HG03432 (cell line): ENCODE measurements around the gene RNF213.
"Not testable (repeated sequence)": the region's sequence is repeated elsewhere in the genome, so short reads cannot be mapped to it uniquely, and the experiment has no call there.

Experiments
- ATAC-seq: cut with Tn5 transposase; IDR thresholded peaks from one replicate; pipeline ENCODE4 v1.9.1; 2021; ENCODE audit warnings: mild to moderate bottlenecking, moderate library complexity; ENCODE audit not compliant: unreplicated experiment

Gene RNF213

GRCh38 chr17:80291691-80292487, 31.2 kb downstream of the RNF213 start:
- no peak for ATAC-seq

GRCh38 chr17:80292521-80292971, 31.9 kb downstream of the RNF213 start:
- ATAC-seq: no peak

GRCh38 chr17:80294210-80294609, 33.6 kb downstream of the RNF213 start:
- no peak for ATAC-seq

- no peak for ATAC-seq
These were observed 34.0 kb downstream of the RNF213 start for GRCh38 chr17:80294653-80295052.

GRCh38 chr17:80295146-80295545, 34.5 kb downstream of the RNF213 start:
- no peak for ATAC-seq

- no peak for ATAC-seq
These were observed 34.9 kb downstream of the RNF213 start for GRCh38 chr17:80295559-80295958.

GRCh38 chr17:80296221-80296620, 35.6 kb downstream of the RNF213 start:
- no peak for ATAC-seq

GRCh38 chr17:80297996-80298560, 37.4 kb downstream of the RNF213 start:
- ATAC-seq: no peak

- ATAC-seq: not testable (repeated sequence)
These were observed 38.9 kb downstream of the RNF213 start for GRCh38 chr17:80299350-80300100.

- ATAC-seq: not testable (repeated sequence)
These were observed 40.1 kb downstream of the RNF213 start for GRCh38 chr17:80300756-80301155.

GRCh38 chr17:80303824-80304223, 43.2 kb downstream of the RNF213 start:
- ATAC-seq: no peak

GRCh38 chr17:80307994-80308691, 47.5 kb downstream of the RNF213 start:
- ATAC-seq: no peak

- ATAC-seq: no peak
These were observed 48.3 kb downstream of the RNF213 start for GRCh38 chr17:80308692-80309517.

- no peak for ATAC-seq
These were observed 50.7 kb downstream of the RNF213 start for GRCh38 chr17:80311216-80311827.

- no peak for ATAC-seq
These were observed 52.0 kb downstream of the RNF213 start for GRCh38 chr17:80312621-80313135.

GRCh38 chr17:80313160-80313829, 52.6 kb downstream of the RNF213 start:
- ATAC-seq: no peak

GRCh38 chr17:80313946-80314345, 53.3 kb downstream of the RNF213 start:
- not testable (repeated sequence) for ATAC-seq

- ATAC-seq: no peak
These were observed 55.0 kb downstream of the RNF213 start for GRCh38 chr17:80315517-80316182.
